Fibroblast of the aortic adventitia (primary cell): Measurements from ENCODE around the gene IQSEC1. TPM values are rescaled to one million over a fixed set of nuclear protein-coding genes. Genes with fewer than 3 reads are reported as not detected.

Experiments used
- DNase-seq: peaks from one replicate; pipeline ENCODE4 v3.0.0-alpha.2; 2010; ENCODE audit warnings: low read depth
- H3K4me3 ChIP-seq: 2 replicates; pipeline ENCODE4 v1.5.1; 2011; ENCODE audit warnings: low read depth, mild to moderate bottlenecking, control low read depth, low read length, moderate library complexity
- total RNA-seq: library from RNA; depleted of rRNA; stranded (reverse); fragments of >200 nt; gene quantifications from 2 replicates; pipeline ENCODE4 v1.2.3, GENCODE V29; 2012; ENCODE audit warnings: low replicate concordance
- TF ChIP-seq, protein P1 (sequence below): IDR thresholded peaks from 2 replicates; pipeline ENCODE4 v1.5.1; 2011; ENCODE audit warnings: mild to moderate bottlenecking, low read length, control low read depth, inconsistent platforms; ENCODE audit not compliant: insufficient read depth

IQSEC1 gene
- total RNA-seq, 1 donor: 15.9 TPM

DNA sequence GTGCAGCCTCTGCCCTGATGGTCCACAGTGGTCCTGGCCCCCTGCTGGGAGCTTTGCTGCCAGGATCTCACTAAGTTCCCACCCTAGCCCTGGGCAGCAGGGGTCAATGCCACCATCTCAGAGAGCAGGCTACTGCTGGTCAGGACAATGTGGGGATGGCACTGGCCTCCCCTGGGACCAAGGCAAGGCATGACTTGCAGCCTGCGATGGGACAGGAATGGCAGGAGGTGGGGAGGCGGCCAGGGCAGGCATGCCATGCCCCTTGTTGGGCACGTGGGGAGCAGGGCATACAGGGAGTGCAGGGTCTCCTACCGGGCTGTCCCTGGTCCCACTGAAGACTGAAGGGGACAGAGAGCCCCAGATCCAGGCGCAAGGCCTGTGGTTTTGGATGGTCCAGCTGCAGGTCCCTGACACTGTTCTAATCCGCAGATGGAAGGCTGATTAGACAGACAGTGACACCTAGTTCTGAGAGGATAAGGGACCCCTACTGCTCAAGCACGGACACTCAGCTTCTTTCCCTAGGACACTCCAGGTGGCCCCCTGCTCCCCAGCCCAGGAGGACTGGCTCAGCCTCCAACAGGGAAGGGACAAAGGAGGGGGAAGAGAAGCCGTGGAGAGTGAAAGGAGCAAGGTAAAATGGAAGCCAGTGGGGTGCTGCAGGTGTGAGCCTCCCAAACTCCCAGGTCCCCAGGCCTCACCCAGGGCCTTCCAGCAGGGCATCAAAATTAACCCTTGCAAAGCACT is 162.7 kb downstream of the IQSEC1 start:
- H3K4me3 ChIP-seq: no peak overlapping the region
- no peak for DNase-seq
- TF ChIP-seq, protein P1, sequence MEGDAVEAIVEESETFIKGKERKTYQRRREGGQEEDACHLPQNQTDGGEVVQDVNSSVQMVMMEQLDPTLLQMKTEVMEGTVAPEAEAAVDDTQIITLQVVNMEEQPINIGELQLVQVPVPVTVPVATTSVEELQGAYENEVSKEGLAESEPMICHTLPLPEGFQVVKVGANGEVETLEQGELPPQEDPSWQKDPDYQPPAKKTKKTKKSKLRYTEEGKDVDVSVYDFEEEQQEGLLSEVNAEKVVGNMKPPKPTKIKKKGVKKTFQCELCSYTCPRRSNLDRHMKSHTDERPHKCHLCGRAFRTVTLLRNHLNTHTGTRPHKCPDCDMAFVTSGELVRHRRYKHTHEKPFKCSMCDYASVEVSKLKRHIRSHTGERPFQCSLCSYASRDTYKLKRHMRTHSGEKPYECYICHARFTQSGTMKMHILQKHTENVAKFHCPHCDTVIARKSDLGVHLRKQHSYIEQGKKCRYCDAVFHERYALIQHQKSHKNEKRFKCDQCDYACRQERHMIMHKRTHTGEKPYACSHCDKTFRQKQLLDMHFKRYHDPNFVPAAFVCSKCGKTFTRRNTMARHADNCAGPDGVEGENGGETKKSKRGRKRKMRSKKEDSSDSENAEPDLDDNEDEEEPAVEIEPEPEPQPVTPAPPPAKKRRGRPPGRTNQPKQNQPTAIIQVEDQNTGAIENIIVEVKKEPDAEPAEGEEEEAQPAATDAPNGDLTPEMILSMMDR: no peak

DNA sequence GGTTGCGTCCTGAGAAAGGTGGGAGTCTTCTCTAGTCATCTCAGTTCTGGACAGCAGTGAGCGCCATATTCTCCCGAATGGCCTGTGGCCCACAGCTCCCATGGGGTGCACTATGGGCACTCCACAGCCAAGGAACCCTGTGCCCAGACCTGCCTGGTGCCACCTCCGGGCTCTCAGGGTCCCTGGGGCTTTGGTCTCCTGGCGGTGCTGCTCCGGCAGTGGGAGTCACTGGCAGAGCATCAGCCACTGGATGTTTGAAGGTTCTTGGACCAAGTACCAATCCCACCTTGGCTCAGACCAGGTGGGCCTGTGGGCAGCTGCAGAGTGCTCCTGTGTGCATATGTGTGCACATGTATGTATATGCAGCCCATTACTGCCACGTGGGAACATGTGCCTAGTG is 163.5 kb downstream of the IQSEC1 start:
- TF ChIP-seq, protein P1: no peak
- DNase-seq: no peak
- H3K4me3 ChIP-seq: no peak overlapping the region

DNA sequence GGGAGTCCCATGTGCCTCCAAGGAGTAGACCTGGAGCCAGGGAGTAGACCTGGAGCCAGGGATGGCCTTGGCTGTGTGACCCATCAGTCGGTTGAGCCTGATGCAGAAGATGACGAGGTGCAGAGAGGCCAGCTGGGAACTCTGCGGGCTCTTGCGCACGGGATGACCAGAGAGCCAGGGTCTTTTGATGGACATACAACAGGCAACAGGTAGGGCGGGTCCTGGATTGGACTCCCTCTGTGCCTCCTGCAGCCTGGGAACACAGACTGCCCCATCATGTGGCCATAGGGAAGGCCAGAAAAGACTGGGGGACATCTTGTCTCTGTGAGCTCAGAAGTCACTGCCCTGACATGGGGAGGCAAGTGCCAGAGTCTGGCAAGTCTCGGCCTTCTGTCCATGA is 164.4 kb downstream of the IQSEC1 start:
- no peak for DNase-seq
- H3K4me3 ChIP-seq: no peak overlapping the region
- TF ChIP-seq, protein P1: no peak

DNA sequence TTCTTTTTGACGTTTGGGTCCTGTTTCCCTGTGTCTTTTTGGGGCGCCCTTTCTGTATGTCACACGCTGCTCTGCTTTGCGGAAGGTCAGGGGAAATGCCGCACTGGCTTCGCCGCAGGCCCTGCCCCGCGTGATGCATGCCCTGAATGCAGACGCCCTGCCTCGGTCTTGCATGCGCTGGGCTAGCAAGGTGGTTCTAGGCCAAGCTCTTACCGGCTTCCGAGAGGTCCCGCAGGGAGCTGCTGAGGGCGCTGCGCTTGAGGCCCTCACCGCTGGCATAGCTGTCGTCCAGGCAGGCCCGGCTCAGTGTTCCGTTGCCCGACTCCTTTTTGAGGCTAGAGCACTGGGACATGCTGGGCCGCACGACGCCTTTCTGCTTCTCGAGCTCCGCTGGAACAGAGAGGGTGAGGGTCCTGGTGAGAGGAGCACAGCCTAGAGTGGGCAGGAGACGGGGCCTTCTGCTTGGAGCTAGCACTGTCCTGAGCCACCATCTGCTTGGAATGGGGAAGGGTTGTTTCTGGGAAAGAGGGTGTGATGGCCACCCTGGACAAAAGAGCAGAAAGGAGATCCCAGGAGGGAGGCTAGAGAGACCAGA is 165.0 kb downstream of the IQSEC1 start:
- TF ChIP-seq, protein P1: no peak
- H3K4me3 ChIP-seq: no peak overlapping the region
- no peak for DNase-seq

DNA sequence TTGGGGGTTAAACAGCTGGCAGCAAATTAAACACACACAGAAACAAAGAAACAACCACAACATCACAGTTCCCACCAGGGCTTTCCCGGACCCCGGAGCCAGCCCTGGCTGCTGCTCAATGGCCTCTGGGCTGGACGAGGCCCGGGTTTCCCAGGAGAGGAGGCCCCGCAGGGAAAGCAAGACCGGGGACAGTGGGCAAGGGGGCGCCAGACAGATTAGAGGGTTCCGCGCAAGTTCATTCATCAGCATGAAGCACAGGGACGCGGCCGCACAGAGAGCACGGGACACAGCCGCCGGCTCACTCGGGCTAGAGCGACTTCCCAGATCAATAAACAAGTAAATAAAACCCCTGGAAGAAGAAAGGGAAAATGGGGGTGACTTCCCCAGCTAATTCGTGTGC is 165.5 kb downstream of the IQSEC1 start:
- no peak for DNase-seq
- no peak overlapping the region for H3K4me3 ChIP-seq
- TF ChIP-seq, protein P1: no peak

DNA sequence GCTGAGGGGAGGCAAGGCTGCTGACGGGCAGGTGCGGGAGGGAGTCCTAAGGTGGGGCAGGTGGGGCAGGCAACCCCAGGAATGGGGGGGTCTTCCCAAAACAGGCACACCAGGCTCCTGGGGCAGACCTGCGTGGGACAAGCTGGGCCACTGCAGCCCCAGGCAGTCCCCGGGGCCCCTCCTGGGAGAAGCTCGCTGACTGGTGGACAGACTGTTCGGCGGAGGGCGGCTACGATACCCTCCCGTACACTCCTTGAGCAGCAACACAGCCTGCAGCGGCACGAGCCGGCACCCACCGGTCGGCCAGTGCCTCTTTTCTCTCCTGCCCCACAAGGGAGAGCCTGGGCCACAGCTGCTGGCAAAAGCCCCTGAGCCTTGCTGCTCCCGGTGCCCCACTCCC is 165.9 kb downstream of the IQSEC1 start:
- no peak for DNase-seq
- H3K4me3 ChIP-seq: no peak overlapping the region
- TF ChIP-seq, protein P1: no peak

DNA sequence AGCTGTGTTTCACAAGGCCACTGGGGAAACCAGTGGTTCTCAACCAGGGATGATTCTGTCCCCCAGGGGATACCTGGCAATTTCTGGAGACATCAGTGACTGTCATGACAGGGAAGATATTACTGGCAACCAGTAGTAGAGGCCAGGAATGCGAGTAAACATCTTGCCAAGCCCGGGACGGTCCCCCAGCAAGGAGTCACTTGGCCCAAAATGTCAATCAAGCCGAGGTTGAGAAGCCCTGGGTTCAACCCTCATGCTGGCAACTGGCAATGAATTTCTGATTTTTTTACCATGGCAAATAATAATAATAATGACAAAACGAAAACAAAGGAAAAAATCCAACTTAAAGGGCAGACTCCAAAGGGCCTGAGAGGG is 166.3 kb downstream of the IQSEC1 start:
- no peak overlapping the region for H3K4me3 ChIP-seq
- TF ChIP-seq, protein P1: no peak
- no peak for DNase-seq
